Bladder microvascular endothelial cell (primary cell): ENCODE data around the gene RSRC2. TPM values are rescaled to one million over a fixed set of nuclear protein-coding genes. Genes with fewer than 3 reads are reported as not detected.

Experiments used
- total RNA-seq: library from RNA; depleted of rRNA; stranded (reverse); fragments of >200 nt; gene quantifications from 2 replicates; pipeline ENCODE4 v1.2.3, GENCODE V29; 2014

The RSRC2 gene, protein sequence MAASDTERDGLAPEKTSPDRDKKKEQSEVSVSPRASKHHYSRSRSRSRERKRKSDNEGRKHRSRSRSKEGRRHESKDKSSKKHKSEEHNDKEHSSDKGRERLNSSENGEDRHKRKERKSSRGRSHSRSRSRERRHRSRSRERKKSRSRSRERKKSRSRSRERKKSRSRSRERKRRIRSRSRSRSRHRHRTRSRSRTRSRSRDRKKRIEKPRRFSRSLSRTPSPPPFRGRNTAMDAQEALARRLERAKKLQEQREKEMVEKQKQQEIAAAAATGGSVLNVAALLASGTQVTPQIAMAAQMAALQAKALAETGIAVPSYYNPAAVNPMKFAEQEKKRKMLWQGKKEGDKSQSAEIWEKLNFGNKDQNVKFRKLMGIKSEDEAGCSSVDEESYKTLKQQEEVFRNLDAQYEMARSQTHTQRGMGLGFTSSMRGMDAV
- total RNA-seq, result 33.8 and 70.3 TPM in 2 replicates

DNA sequence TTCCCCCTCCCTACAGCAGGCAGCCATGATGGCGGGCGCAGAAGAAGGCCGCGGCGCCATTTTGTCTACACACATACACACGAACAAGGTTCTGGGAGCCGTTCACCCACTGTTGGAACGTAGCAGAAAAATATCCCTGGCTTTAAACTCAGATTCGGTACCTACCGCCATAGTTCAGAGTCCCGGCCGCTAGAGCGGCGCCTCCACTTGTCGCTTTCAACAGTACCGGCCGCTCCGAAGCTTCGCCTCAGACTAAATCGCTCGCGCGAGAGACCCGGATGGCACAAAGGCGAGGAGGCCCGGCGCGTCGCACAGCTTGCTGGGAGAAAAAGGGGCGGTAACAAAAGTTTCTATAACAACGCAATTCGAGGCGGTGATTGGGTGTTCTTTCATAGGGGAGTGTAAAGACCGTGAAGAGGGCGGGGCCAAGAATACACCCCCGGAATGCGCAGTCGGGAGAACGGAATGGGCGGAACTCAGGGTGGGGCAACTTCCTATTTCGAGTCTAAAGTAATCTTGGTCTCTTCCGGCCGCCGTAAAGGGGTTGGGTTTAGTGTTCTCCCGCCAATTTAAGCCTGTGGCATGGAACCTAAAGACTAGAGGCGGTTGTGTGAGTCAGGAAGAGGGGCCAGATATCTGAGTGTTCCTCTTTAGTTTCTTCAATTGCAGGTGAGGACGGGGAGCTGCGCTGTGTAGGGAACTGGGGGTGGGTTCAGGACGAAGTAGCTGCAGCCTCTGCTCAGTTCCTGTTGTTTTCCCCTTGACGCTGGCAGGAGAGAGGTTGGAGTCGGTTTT, at the start of gene RSRC2, which contains the start of gene KNTC1:
RSRC2 (minus strand) TSS at position 254 of the 795 bp plus-strand sequence; CDS start at position 171, 83 bp downstream.
KNTC1 (plus strand) TSS at position 567 of the 795 bp plus-strand sequence. CDS start 2,815 bp downstream, outside the sequence.

DNA sequence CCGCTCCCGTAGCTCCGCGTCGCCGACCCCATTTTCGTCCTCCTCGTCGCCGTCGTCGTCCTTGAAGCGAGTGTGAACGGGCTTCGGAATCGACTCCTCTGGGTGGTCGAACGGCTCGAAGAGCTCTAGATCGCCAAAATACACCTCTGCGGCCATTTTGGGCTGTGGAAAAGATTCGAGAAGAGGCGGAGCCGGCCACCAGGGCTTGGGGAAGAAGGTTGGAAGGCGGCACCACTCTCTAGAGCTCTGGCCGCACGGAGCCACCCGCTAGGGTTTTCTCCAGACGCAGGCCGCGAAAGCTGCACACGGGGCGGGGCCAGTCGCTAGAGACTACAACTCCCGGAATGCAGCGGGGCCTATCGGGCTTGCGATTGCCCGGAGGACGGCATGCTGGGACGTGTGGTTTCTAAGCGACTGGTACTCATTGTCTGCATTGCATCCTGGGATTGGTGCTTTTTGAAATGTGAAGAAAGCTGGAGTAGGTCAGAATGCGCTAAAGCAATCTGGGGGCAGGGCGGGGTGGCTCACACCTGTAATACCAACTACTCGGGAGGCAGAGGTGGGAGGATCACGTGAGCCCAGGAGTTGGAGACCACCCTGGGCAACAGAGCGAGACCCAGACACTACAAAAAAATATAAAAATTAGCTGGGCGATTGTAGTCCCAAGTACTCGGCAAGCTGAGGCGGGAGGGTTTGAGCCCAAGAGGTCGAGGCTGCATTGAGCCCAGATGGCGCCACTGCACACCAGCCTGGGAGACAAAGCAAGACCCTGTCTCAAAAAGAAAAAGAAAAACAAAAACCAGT, 25.8 kb downstream of the RSRC2 start, which contains the start of gene ZCCHC8:
ZCCHC8 (minus strand) TSS at position 248 of the 804 bp plus-strand sequence; CDS start at position 156, 92 bp downstream.

Other genes with a start within 250 kb of the RSRC2 start
- 32.4 and 67.1 TPM in 2 replicates for gene CLIP1, start 104.3 kb downstream of the RSRC2 start, total RNA-seq
- gene ZCCHC8, start 26.0 kb downstream of the RSRC2 start, total RNA-seq, result 10.0 and 20.6 TPM in 2 replicates
- gene KNTC1, start 313 bp upstream of the RSRC2 start, total RNA-seq, result 24.1 and 34.0 TPM in 2 replicates
- not detected in 2 replicates for gene HCAR2, start 176.4 kb upstream of the RSRC2 start, total RNA-seq
- not detected in 2 replicates for gene HCAR3, start 189.9 kb upstream of the RSRC2 start, total RNA-seq
- under 0.01 TPM in 1 of 2 replicates, not detected in the other for gene HCAR1, start 203.9 kb upstream of the RSRC2 start, total RNA-seq
- gene DENR, start 225.9 kb upstream of the RSRC2 start, total RNA-seq, result 20.9 and 33.1 TPM in 2 replicates
- 0.31 and 0.32 TPM in 2 replicates for gene CCDC62, start 247.6 kb upstream of the RSRC2 start, total RNA-seq